Globus pallidus (tissue), 1 donor: ENCODE measurements around the gene FSD1L.

Experiments used
- DNase-seq: peaks from one replicate; pipeline ENCODE4 v3.0.0-alpha.2; 2015; ENCODE audit warnings: low spot score

FSD1L gene

DNA sequence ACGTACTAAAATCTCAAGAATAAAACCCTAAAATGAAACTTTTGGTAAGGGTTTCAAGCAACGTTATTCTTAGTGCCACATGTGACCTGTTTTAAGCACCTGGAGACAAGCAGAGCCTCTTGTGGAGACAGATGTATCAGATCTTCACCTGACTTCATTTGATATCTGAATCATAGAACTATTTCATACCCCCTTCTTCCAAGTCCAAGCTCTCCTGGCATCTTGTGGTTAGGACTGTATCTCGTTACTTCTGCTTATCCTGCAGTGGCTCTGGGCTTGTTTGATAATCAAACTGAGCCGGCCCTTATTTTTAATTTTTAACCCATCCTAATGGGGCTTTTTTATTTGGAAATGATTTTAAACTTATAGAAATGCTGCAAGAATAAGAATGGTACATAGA, 11.1 kb upstream of the FSD1L start:
- DNase-seq: no peak

DNA sequence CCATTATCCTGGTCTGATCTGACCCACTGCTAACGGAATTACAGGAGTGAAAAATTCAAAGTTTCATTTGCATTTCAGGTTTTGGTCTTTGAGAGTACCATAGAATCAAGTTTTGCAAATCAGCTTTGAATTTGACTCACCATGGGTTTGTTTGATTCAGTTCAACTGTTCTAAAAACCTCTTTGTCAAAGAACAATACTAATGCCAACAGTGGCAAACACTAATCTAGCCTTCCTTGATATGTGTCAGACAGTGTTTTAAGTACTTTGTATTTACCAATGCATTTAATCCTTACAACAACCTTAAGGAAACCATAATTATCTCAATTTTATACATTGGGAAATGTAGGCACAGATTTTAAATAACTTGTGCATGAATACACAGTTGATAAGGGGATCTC, 10.1 kb upstream of the FSD1L start:
- no peak for DNase-seq

DNA sequence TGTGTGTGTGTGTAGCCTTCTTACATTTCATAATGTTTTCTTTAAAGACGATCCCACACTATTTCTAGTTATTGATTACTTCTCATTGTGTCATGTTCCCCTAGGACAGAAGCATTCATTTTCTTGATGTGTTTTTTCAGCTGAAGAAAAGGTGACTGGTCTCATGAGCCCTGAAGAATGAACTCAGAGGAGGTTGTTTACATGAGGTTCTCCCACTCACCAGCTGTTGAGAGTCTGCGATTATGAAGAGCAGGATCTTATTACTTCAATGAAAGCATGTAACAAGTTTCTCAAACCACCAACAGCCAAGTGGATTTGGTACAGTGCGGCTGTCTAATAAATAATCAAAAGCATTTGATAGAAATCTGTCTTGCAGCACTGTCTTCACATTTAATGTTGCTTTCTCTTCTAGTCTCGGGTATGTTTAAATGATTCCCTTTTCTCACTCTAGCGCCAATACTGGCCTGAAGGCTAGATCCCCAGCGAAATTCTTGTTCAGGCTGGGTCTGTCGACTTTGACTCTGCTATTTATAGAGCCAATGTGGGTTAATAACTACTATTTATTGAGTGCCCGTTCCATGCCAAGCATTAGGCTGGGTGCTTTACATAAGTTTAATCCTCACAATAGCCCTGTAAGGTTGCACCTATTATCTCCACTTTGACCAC, 9.6 kb upstream of the FSD1L start:
- no peak for DNase-seq

DNA sequence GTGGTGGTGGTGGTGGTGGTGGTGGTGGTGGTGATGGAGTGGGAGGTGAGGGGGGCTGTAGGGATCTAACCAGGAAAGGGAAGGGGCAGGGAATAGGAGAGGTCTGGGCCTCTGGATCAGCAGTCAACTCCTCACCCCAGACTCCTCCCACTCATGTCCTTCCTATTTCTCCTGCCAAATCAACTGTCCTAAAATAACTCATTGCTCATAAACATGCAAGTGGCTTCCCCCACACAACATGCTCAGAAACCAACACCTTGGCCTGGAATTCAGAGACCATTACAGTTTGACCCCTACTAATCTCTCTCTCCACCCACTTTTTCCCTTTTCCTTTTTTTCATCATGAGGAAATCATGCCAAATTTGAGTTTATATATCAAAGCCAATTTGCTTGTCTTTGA, 8.4 kb upstream of the FSD1L start:
- DNase-seq: no peak

DNA sequence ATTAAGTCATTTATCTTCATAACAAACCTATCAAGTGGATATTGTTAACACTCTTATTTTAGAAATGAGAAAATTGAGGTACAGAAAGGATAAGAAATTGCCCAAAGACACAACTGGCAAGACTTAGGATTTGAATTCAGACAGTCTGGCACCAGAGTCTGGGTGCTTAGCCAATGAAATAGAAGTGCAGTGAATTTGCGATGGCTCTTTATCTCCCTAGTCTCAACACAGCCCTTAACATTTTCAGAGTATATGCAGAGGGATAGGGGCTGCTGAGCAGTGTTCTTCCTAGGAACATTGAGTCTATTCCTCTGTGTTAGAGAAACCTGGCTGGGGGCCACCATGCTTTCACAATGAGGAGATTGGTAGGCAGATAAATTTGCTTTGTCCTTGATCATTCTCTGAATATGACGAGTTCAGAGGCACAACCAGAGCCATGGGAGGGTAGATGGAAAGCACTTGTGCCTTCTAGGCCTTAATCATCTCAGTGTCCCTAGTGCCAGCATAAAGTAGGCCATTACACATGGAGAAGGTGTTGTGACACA, 6.1 kb upstream of the FSD1L start:
- DNase-seq: no peak

DNA sequence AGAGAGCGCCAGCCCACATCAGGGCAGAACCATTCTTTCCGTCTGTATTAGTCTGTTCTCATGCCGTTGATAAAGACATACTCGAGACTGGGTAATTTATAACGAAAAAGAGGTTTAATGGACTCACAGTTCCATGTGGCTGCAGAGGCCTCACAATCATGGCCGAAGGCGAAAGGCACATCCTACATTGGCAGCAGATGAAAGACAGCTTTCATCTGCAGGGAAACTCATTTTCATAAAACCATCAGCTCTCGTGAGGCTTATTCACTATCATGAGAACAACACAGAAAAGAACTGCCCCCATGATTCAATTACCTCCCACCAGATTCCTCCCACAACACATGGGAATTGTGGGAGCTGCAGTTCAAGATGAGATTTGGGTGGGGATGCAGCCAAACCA, 4.7 kb upstream of the FSD1L start:
- peak; percentile 51 for DNase-seq

DNA sequence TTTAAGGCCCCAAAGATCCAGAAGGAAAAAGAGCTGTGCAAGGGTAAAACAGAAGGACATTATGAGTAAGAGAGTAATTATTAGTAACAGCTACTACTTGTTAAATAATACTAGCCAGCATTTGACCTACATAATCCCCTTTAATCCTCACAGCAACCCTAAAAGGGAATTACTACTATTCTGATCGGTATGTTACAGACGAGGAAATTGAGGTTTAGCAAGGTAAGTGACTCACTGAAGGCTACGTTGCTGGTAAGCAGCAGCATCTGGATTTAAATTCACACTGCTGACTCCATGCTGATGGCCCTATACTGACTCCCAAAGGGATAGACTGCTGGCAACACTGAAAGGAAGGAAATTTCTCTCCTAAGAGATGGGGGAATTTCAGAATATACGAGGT, 3.7 kb upstream of the FSD1L start:
- DNase-seq: no peak

DNA sequence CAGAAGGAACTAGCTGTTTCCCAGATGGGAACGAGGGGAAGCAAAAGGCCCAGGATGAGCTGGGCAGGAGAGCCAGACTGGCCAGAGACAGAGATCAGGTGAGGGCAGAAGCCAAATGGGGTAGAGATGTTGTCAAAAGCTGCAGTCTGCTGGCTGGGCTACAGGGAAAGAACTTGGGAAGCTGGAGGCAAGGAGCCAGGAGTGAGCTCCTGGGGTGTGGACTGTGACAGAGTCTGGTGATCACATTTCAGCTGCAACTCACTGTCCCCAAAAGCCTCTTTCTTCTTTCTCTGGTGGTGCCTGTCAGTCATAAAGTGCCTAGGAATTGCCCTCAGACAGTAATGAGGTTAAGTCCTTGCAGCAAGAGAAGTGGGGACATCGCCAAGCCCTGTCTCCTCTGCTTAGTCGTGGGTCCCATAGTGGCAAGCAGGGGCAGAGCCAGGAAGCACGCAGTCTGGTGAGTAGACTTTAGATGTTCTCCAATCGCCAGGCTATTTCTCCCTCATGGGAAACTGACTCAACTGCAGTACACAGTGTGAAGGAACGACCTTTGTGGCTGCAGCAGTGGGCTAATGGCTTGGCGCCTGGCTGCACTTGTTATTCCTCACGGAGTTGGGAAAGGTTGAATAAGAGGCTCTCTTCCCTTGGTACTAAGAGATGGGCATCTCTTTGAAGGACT, 2.5 kb upstream of the FSD1L start:
- DNase-seq: peak; percentile 53

DNA sequence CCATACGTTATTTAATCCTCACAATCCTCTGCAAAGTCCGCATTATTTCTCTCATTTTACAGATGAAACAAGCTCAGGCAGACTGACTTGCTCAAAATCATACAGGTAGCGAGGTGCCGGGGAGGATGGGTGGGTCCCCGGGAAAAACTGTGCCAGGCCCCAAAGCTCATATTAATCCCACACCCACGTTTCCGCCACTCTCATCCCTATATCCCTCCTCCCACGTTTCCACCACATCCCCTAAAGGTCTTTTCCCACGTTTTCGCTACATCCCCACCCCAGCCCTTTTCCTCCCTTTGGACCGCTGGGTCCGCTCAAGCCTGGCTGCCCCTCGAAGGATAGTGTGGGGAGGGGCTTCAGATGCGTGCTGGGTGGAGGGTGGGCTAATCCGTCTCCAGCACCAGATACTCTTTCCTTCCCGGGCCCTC, 434 bp upstream of the FSD1L start:
- DNase-seq: no peak

DNA sequence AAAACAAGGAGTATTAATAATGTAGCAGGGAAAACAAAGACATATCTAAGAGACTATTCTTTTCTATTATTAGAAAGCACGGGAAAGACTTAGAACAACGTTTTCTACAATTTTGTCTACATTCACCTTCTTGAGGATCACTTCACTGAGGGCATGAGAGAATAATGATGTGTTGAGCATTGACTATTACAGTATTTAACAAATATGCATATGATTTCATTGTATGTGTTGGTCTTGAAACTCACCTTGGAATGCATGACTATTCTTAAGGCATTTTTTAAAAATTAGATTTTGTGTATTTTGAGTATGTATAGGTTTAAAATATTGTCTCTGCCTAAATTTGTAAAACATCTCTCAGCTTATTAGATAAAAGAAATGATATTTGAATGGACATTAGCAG, 1.2 kb downstream of the FSD1L start:
- no peak for DNase-seq

DNA sequence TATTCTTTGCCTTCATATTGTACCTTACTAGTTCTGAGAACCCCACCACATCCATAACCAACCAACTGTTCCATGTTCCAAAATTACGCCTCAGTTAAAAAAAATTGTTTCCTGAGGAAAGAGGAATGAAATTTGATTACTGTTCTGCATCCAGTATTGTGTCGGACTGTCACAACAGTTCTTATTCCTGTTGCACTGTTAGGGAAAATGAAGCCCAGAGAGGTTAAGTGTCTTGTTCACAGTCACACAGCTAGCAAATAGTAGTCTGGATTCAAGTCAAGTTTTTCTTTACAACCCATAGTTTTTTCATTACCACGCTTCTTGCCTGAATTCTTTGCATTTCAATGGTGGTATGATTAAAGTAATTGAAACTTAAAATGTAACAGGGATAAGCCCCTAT, 4.4 kb downstream of the FSD1L start:
- DNase-seq: no peak

DNA sequence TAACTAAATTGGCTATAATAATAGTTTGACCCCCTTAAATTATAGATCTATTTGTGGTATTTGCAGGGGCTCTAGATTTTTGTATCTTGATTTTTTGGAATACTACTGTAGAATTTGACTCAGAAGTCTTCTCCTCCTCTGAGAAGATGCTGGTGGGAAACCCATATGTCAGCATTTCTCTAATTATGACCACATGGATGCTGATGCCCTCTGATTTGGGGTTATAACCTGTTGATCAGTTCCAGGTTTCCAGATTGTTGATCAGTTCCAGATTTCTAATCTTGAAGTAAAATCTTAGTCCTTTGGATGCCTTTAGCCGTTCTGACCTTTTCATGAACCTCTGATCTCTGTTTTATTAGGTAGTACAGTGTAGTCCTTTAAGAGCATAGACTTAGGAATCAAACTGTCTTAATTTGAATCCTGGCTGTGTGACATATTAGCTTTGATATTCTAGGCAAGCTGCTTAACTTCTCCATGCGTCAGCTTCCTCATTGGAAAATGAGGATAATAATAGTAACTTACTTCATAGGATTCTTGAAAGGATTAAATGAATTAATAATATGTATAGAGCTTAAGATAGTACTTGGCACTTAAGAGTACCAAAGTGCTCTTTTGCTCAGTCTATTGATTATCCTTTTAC, 8.1 kb downstream of the FSD1L start:
- no peak for DNase-seq

DNA sequence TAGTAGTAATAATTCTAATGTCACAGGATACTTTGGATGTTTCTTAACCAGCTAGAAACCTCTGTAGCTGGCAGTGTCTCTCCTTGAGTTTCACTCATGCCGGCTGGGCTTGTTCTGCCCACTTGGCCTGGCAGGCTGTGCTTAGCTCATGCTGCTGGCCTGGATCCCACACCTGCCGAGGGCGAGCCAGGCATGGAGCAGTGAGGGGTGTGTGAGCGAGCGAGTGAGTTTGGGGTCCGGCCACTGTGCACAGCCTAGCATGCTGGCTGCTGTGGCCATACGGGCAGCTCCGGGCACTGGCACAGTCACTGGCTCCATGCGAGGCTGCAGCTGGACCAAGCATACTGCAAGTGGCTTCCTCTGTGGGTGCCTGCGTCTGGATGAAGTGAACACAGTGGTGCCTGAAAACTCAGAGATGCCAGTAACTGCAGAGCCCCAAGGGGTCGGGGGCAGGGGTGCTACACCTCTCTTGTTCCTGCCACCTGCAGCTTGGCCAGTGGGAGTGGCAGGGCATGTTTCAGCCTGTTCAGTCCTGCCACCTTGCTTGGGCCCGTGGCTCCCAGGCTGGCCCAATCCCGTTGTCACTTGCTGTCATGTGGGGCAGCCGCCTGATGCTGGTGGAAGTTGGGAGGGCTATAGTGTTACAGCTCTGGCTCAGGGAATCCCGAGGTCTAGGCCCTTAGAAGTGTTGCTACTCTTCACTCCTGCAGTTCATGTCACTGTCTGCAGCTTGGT, 9.9 kb downstream of the FSD1L start:
- DNase-seq: no peak

DNA sequence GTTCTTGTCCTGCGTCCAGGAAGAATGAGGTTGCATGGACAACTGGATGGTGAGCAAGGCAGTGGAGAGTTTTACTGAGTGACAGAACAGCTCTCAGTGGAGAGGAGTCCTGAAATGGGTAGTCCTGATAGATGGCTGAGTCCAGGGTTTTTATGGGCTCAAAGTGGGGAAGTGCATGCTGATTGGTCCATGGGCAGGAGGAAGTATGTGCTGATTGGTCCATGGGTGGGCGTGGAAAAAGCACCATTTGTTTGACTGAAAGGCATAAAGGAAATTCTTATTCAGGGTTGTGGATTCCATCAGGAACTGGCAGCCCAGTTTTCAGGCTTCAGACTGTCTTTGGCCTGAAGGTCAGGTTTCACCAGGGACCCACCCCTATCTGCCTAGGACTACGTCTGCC, 10.6 kb downstream of the FSD1L start:
- DNase-seq: no peak

DNA sequence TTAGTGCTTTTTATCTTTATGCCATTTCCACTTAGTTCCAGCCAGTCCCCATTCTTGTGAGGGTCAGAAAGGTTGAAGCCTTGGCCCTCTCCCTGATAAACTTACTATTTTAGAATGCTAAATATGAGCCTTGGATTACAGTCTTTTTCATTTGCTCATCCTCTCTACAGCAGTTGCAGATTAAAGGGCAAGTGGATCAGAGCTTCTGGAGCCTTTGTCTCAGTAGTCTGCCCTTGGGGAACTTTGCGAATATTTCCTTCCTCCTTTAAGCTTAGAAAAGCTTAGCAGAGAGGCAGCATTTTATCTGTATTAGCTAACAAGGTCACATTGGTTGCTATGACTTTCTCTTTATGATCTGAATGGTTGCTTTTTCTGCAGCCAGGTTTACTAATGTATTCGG, 11.5 kb downstream of the FSD1L start:
- no peak for DNase-seq

DNA sequence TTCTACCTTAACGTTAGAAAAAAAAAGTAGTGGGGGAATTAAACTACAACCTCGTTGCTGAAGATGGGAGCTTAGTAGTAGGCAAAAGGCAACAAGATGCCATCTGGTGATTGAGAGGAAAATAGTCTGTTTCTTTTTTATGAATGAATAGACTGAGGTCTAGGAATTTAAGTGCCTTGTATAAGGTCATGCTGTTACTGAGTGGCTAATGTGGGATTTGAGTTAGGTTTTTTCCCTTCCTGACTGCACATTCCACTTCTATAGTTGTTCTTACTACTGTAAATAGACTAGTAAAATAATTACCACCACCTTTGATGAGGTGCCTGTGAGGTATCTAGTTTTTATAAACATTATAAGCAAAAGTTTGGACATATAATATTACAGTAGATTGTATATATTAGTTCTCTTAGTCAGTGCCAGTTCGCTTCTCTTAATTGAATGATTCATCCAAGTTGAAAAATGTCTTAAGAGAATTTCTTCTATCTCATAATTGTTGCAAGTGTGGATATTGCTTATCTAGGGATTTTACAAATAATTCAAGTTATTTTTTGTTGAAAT, 19.1 kb downstream of the FSD1L start:
- DNase-seq: no peak

DNA sequence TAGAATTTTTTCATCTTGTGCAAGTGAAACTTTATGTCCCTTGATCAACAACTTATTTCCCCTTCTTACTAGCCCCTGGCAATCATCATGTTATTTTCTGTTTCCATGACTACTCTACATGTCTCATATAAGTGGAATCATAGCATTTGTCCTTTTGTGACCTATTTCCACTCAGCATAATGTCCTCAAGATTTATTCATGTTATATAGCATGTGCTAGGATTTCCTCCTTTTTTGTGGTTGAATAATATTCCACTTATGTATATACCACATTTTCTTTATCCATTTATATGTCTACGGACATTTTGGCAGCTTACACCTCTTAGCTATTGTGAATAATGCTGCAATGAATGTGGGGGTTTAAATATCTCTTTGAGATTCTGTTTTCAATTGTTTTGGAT, 21.0 kb downstream of the FSD1L start:
- no peak for DNase-seq

DNA sequence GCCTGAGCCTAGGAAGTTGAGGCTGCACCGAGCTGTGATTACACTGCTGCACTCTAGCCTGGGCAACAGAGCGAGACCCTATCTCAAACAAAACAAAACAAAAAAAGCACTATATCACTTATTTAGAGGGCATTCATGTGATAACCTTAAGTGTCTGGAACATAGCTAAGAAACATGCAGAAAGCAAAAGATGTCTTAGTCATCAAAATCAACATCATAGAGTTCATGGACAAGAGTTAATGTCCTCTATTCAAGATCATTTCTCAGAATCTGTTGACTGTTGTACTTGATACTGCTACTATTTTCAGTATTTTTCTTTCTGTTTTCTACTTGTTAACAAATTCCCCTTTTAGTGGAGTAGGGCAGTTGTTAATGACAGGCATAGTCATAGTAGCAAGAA, 25.4 kb downstream of the FSD1L start:
- no peak for DNase-seq

DNA sequence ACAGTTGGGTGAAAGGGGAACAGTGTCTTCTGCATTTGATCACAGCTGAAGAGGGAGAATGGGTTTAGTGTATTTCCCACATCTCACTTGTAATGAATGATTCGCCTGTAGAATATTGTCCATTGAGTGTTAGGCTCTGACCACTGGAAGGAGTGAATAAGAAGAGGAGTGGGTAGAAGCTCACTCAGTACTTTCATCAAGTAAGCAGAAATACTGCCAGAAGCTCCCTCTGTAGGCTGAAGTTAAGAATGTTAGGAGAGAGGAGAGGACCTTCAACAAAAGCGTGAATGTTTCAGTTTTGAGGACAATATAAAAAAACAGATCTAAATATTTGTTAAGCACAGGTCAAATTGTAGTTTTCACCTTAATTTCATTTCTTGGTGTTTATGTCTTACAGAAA, 27.5 kb downstream of the FSD1L start:
- peak; percentile 61 for DNase-seq

DNA sequence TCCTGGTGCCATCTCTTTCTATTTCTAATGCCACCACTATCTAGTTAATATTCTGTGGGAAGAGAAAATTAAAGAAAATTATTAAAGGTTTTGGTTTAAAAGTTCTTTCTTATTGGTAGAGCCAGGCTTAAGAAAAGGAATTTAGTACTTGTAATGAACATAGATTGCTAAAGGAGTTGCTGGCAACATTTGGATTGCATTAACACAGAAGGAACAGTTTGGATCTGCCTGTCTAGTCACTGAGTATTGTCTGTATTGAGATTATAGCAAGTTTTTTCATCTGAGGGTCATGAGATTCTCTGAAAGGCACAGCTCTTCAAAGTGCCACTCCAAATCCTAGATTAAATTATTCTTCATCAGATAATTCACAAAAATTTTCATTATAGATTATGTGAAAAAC, 32.0 kb downstream of the FSD1L start:
- DNase-seq: no peak

DNA sequence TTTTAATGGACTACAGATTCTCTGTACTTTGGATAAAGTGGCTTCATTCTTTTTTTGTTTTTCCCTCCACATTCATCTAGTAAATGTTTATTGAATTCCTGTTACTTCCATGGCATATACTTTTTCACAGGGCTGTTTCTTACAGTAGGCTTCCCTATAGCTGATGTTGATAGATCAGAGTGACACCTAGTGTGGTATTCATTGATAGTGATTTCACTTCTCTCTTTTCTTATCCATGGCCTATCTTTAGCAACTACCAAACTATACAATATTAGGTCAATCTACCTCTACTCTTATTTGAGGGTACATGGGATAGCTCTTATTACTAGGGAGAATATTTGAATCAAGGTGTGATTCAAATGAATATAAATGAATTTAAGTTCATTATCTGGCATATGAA, 35.8 kb downstream of the FSD1L start:
- DNase-seq: no peak

DNA sequence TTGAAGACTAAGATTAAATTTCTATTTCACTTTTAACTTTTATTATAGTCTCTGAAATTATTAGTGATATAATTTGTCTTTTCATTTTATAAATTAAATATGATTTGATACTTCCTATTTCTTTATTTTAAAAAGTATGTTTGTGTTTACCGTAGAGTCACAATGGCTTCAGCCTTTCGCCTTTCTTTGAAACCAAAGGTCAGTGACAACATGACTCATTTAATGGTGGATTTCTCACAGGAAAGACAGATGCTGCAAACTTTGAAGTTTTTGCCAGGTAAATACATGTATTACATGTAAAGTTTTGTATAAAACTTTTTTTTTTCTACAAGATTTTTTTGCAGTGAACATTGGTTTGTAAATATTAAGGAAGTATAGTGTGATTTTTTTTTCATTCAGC, 36.4 kb downstream of the FSD1L start:
- DNase-seq: no peak
